ENCODE measurements around the gene DUSP10.

Gene DUSP10

GRCh38 chr1:221696027-221696426 is 45.9 kb downstream of the DUSP10 start:
- no peak for DNase-seq (ENCODE audit: low spot score)
- TF ChIP-seq, protein P1, sequence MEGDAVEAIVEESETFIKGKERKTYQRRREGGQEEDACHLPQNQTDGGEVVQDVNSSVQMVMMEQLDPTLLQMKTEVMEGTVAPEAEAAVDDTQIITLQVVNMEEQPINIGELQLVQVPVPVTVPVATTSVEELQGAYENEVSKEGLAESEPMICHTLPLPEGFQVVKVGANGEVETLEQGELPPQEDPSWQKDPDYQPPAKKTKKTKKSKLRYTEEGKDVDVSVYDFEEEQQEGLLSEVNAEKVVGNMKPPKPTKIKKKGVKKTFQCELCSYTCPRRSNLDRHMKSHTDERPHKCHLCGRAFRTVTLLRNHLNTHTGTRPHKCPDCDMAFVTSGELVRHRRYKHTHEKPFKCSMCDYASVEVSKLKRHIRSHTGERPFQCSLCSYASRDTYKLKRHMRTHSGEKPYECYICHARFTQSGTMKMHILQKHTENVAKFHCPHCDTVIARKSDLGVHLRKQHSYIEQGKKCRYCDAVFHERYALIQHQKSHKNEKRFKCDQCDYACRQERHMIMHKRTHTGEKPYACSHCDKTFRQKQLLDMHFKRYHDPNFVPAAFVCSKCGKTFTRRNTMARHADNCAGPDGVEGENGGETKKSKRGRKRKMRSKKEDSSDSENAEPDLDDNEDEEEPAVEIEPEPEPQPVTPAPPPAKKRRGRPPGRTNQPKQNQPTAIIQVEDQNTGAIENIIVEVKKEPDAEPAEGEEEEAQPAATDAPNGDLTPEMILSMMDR (IDR thresholded peaks at IDR 0.05; ENCODE audit: extremely low read depth, insufficient read depth, missing control alignments) = no peak
- in situ Hi-C loops (cut with MboI; ENCODE audit: low pct_unique_long_range_greater_than_20kb, low sequenced_read_pairs, unreplicated experiment) = no loop called here

- TF ChIP-seq, protein P1 (IDR thresholded peaks at IDR 0.05; ENCODE audit: extremely low read depth, insufficient read depth, missing control alignments) = no peak
- in situ Hi-C loops (cut with MboI; ENCODE audit: low pct_unique_long_range_greater_than_20kb, low sequenced_read_pairs, unreplicated experiment) = no loop called here
- no peak for DNase-seq (ENCODE audit: low spot score)
Measured at GRCh38 chr1:221695301-221695700, 46.6 kb downstream of the DUSP10 start.

DNA sequence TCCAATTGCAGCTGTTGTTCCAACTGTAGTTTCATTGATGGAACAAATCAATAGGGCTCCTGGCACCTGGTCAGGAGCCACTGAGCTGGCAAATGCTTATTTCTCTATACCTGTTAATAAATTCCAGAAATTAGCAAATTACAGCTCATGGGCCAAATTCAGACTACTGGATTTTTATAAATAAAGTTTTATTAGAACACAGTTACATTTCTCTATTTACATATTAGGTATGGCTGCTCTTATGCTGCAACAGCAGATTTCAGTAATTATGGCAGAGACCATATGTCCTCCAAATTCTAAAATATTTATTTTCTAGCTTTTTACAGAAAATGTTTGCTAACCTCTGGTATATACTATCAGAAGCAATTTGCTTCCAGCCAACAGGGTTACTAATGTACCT is 47.8 kb downstream of the DUSP10 start:
- DNase-seq (ENCODE audit: low spot score) = no peak
- TF ChIP-seq, protein P1 (IDR thresholded peaks at IDR 0.05; ENCODE audit: extremely low read depth, insufficient read depth, missing control alignments) = no peak
- in situ Hi-C loops (cut with MboI; ENCODE audit: low pct_unique_long_range_greater_than_20kb, low sequenced_read_pairs, unreplicated experiment) = no loop called here

GRCh38 chr1:221693087-221693486 is 48.8 kb downstream of the DUSP10 start:
- in situ Hi-C loops (cut with MboI; ENCODE audit: low pct_unique_long_range_greater_than_20kb, low sequenced_read_pairs, unreplicated experiment) = no loop called here
- TF ChIP-seq, protein P1 (IDR thresholded peaks at IDR 0.05; ENCODE audit: extremely low read depth, insufficient read depth, missing control alignments) = peak; percentile 14
- no peak for DNase-seq (ENCODE audit: low spot score)

- DNase-seq (ENCODE audit: low spot score) = peak; percentile 38
- TF ChIP-seq, protein P1 (IDR thresholded peaks at IDR 0.05; ENCODE audit: extremely low read depth, insufficient read depth, missing control alignments) = no peak
- in situ Hi-C loops (cut with MboI; ENCODE audit: low pct_unique_long_range_greater_than_20kb, low sequenced_read_pairs, unreplicated experiment) = no loop called here
Measured at GRCh38 chr1:221692643-221693042, 49.2 kb downstream of the DUSP10 start.

DNA sequence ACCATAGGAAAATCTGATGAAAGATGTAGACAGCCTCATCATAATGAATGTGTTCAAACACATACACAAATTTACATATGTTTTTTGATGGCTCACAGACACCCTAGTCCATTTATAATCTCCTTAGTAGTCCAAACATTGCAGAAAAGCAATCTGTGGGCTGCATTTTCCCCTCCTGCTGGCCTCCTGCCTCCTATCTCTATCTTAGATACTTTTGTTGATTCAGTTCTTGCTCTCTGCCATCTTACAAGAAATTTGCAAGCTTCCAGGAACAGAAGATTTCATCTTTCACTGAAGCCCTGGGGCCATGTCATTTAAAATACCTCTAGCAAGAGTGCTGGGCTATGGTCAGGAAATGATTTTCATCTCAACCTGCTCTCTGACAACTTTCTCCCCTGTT is 50.6 kb downstream of the DUSP10 start:
- DNase-seq (ENCODE audit: low spot score) = no peak
- in situ Hi-C loops (cut with MboI; ENCODE audit: low pct_unique_long_range_greater_than_20kb, low sequenced_read_pairs, unreplicated experiment) = no loop called here
- TF ChIP-seq, protein P1 (IDR thresholded peaks at IDR 0.05; ENCODE audit: extremely low read depth, insufficient read depth, missing control alignments) = no peak

GRCh38 chr1:221690858-221691257 is 51.0 kb downstream of the DUSP10 start:
- DNase-seq (ENCODE audit: low spot score) = no peak
- TF ChIP-seq, protein P1 (IDR thresholded peaks at IDR 0.05; ENCODE audit: extremely low read depth, insufficient read depth, missing control alignments) = no peak
- in situ Hi-C loops (cut with MboI; ENCODE audit: low pct_unique_long_range_greater_than_20kb, low sequenced_read_pairs, unreplicated experiment) = no loop called here
